ENCODE data around the gene CRISPLD2.
"Not testable (repeated sequence)": the region's sequence is repeated elsewhere in the genome, so short reads cannot be mapped to it uniquely, and the experiment has no call there.

The CRISPLD2 gene

DNA sequence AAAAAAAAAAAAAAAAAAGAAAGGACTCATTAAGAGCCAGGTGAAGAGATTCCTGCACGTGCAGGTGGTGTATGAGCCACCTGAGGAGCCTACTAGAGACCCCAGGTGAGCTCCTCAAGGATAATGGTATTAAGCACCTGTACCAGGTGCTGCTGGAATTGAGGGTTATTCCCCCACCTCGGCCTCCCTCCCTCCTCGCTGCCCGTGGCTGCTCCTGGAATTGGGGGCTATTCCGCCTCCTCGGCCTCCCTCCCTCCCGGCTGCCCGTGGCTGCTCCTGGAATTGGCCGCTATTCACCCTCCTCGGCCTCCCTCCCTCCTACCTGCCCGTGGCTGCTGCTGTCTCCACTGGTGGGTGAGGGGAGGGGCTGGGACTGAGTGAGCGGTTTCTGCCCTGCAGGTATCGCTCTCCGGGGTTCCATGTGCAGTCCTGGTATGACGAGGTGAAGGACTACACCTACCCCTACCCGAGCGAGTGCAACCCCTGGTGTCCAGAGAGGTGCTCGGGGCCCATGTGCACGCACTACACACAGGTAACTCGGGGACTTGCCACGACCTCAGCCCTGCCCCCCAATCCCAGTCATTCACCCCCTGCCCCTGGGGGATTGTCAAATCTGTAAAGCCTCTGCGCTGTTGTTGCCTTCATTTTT, 29.3 kb downstream of the CRISPLD2 start:
- H3K4me1 Mint-ChIP-seq = no peaks in the 10 kb centered on the region
- no peak overlapping the region for H3K4me3 Mint-ChIP-seq
- H3K27me3 Mint-ChIP-seq = peaks cover 8% of the 10 kb centered on the region
- no peaks in the 10 kb centered on the region for H3K9me3 Mint-ChIP-seq
- no peak overlapping the region for H3K27ac Mint-ChIP-seq
- no peaks in the 10 kb centered on the region for H3K36me3 Mint-ChIP-seq (ENCODE audit: low read depth)
- DNase-seq (no peak), ATAC-seq (no peak)

DNA sequence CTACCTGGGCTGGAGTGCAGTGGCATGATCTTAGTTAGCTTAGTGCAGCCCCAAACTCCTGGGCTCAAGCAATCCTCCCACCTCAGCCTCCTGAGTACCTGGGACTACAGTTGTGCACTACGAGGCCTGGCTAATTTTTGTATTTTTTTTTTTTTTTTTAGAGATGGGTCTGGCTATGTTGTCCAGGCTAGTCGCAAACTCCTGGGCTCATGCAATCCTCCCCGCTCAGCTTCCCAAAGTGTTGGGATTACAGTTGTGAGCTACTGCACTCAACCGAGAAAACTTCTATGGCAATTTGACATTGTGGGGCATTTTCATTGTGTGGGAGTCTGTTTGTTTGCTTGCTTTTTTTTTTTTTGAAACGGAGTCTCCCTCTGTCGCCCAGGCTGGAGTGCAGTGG, 30.0 kb downstream of the CRISPLD2 start:
- H3K9me3 Mint-ChIP-seq = no peaks in the 10 kb centered on the region
- no peak overlapping the region for H3K4me3 Mint-ChIP-seq
- peaks cover 8% of the 10 kb centered on the region for H3K27me3 Mint-ChIP-seq
- ATAC-seq (no peak), DNase-seq (no peak)
- no peak overlapping the region for H3K27ac Mint-ChIP-seq
- no peaks in the 10 kb centered on the region for H3K36me3 Mint-ChIP-seq (ENCODE audit: low read depth)
- H3K4me1 Mint-ChIP-seq = no peaks in the 10 kb centered on the region

DNA sequence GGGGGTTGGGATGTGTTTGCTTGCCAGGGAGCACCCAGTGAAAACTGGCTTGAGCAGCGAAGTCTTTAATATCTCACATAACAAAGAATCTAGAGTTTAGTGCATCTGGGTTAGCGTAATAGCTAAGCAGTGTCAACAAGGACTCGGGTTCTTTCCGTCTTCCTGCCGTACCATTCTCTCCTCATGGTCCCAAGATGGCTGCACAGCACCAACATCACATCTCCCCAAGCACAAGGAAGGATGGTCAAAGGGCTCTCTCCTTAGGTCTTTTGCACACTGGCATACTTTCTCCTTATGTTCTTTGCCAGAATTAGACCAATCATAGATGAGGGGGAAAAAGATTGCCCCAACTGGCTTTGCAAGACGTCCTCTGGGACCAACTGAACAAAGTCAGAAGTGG, 30.9 kb downstream of the CRISPLD2 start:
- no peak for ATAC-seq
- H3K36me3 Mint-ChIP-seq (ENCODE audit: low read depth) = no peaks in the 10 kb centered on the region
- no peak overlapping the region for H3K27ac Mint-ChIP-seq
- peaks cover 8% of the 10 kb centered on the region for H3K27me3 Mint-ChIP-seq
- DNase-seq = no peak
- H3K4me3 Mint-ChIP-seq = no peak overlapping the region
- H3K4me1 Mint-ChIP-seq = no peaks in the 10 kb centered on the region
- no peaks in the 10 kb centered on the region for H3K9me3 Mint-ChIP-seq

DNA sequence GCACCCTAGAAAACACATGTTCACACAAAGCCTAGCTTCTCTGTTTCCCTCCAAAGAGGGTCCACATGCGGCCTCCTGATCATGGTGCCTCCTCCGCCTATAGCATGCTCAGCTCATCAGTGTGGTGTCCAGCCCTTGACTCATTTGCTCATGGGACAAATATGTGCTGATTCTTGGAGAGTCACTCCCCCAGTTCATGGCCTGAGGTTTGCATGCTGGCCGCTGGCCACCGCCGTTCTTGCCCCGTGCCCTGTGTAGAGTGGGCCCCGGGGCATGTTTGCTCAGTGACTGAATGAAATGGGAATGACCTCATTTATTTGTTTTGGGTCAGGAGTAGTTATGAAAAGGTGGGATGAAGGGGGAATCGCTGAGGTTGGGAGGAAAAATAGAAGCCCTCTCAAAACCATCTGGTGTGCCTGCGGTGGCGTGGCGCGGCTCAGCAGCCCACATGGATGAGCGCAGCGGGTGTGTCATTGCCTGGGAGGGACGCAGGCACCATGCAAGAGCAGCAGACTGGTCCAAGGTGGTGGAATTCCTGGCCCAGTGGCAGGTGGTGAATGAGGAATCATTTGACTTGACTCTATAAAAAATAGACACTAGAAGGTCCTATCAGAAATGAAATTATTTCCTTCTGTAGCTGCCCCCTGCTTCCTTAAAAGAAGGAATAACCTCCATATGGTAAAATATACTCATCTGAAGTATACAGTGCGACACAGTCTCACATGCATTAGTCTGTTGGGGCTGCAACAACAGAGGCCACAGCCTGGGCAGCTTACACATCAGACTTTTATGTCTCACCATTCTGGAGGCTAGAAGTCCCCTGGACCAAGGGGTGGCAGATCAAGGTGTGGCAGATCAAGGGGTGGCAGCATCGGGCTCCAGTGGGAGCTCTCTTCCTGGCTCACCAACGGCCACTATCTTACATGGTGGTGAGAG, 31.7 kb downstream of the CRISPLD2 start:
- Mint-ChIP-seq H3K4me1 (no peaks in the 10 kb centered on the region), H3K27me3 (peaks cover 8% of the 10 kb centered on the region), H3K27ac (no peak overlapping the region), H3K9me3 (no peaks in the 10 kb centered on the region), H3K36me3 (ENCODE audit: low read depth) (no peaks in the 10 kb centered on the region), H3K4me3 (no peak overlapping the region)
- ATAC-seq (no peak), DNase-seq (no peak)

DNA sequence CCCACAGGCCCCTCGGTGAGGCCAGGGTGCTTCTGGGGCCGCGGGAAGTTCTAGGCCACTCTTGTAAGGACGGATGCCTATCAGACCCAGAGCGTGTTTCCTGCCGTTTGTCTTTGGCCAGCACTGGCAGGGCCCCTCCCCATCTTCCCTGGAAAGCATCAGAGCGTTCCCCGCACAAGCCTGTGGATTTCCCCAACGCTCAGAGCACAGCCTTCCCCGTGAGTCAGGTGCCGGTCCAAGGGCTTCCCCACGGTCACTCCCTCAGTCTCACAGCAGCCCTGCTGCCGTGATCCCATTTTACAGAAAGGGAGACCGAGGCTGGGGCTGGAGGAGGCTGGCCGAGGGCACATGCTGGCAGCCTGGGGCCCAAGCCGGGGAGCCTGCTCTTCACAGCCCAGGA, 33.7 kb downstream of the CRISPLD2 start:
- Mint-ChIP-seq H3K27me3 (peaks cover 4% of the 10 kb centered on the region), H3K9me3 (no peaks in the 10 kb centered on the region), H3K4me3 (no peak overlapping the region), H3K27ac (no peak overlapping the region), H3K36me3 (ENCODE audit: low read depth) (no peaks in the 10 kb centered on the region), H3K4me1 (no peaks in the 10 kb centered on the region)
- DNase-seq (no peak), ATAC-seq (peak; percentile 33)

DNA sequence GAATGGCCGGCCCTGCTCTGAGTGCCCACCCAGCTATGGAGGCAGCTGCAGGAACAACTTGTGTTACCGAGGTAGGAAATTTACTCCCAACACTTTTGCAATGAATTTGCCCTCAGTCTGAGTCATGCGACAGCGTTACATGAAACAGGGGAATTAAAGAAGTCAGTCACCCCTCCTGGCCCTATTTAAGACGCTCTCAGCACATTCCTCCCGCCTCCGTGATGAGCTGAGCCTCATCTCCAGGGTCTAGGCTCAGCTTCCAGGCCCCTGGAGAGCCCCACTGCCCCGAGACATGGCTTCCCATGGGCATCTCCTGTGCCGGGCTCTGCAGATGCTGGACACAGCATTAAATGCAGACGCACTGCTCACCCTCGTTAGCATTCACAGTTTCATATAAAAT, 35.0 kb downstream of the CRISPLD2 start:
- DNase-seq (no peak), ATAC-seq (no peak)
- Mint-ChIP-seq H3K36me3 (ENCODE audit: low read depth) (peaks cover 2% of the 10 kb centered on the region), H3K4me1 (no peaks in the 10 kb centered on the region), H3K27me3 (peaks cover 4% of the 10 kb centered on the region), H3K9me3 (peaks cover 3% of the 10 kb centered on the region), H3K4me3 (no peak overlapping the region), H3K27ac (no peak overlapping the region)

DNA sequence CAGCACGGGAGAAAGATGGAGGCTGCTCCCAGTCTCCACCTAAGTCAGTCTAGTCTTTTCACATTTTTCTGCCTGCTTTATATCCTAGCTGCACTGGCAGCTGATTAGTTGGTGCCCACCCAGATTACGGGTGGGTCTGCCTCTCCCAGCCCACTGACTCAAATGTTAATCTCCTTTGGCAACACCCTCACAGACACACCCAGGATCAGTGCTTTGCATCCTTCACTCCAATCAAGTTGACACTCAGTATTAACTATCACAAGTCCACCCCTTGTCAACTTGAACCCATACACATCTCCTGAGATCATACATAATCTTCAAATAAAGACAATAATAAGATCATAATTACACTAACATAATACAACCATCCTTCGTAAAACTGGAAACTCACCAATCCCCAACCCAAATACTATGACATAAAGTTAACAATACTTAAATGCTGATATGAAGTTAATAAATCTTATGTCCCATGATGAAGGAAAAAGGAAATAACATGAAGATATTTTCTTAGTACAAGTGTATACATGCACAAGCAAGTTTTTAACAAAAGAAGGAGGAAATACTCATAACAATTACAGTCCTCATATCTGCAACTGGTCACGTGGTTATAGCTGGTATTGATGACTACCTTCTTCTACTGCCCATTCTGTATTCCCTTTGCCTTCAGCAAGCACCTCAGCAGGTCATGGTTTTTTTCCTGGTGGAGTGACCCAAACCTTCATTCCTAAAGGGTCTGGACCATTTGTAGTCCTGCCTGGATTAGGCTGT, 35.8 kb downstream of the CRISPLD2 start:
- ATAC-seq; H3K4me3 Mint-ChIP-seq; H3K36me3 Mint-ChIP-seq (ENCODE audit: low read depth); H3K4me1 Mint-ChIP-seq; H3K27ac Mint-ChIP-seq; H3K27me3 Mint-ChIP-seq; DNase-seq: not testable (repeated sequence)
- peaks cover 12% of the 10 kb centered on the region for H3K9me3 Mint-ChIP-seq

DNA sequence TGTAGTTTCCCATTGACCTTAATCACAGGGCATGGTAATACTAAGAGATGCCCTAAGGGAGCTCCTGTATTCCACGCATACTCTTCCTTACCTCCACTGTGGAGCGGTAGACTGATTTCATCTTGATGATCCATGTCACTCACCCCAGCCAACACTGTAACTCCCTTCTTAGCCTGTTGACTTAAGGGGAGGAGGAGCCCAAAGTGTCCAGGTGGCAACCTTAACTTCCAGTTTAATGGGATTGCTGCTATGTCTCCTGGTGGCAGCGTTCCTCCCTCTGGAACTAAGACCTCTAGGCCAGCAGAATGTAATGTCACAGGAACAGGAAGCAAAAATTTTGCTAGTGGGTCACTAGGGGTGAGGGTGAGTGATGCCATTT, 36.4 kb downstream of the CRISPLD2 start:
- not testable (repeated sequence) for H3K36me3 Mint-ChIP-seq (ENCODE audit: low read depth); ATAC-seq

DNA sequence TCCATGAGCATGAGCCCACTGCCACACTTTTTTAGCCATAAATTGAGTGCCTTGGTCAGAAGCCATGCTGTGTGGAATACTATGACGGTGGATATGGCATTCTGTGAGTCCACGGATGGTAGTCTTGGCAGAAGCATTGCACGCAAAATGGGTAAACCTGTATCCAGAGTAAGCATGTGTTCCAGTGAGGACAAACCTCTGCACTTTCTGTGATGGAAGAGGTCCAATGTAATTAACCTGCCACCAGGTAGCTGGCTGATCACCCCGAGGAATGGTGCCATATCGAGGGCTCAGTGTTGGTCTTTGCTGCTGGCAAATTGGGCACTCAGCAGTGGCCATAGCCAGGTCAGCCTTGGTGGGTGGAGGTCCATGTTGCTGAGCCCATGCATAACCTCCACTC, 37.0 kb downstream of the CRISPLD2 start:
- H3K4me1 Mint-ChIP-seq; DNase-seq; H3K27me3 Mint-ChIP-seq; H3K4me3 Mint-ChIP-seq; ATAC-seq; H3K27ac Mint-ChIP-seq; H3K36me3 Mint-ChIP-seq (ENCODE audit: low read depth): not testable (repeated sequence)
- H3K9me3 Mint-ChIP-seq = peaks cover 14% of the 10 kb centered on the region

More for the DNA sequence above, 36.4 kb downstream of the CRISPLD2 start:
- H3K27ac Mint-ChIP-seq, H3K4me3 Mint-ChIP-seq, H3K4me1 Mint-ChIP-seq, DNase-seq, H3K27me3 Mint-ChIP-seq: not testable (repeated sequence)
- H3K9me3 Mint-ChIP-seq = peaks cover 14% of the 10 kb centered on the region

DNA sequence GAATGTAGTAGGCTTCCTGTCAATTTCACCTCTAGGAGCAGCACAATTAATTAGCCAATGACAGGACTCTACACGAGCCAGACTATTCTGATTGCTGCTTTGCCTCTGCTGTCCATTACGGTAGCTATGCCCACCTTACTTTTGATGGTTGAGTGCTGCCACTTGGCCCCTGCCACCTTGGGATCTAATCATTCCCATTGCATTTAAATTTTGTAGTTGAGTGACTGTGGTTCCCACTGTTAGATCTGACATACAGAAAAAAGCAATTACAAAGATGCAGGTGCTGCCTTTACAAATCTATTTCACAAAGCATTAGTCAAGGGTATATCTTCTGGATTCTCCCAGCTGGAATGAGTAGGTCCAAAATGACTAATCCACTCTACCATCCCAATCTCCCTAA, 39.9 kb downstream of the CRISPLD2 start:
- DNase-seq (no peak), ATAC-seq (no peak)
- Mint-ChIP-seq H3K4me3 (no peak overlapping the region), H3K4me1 (no peaks in the 10 kb centered on the region), H3K9me3 (peaks cover 14% of the 10 kb centered on the region), H3K27ac (no peak overlapping the region), H3K27me3 (no peaks in the 10 kb centered on the region), H3K36me3 (ENCODE audit: low read depth) (peaks cover 3% of the 10 kb centered on the region)

DNA sequence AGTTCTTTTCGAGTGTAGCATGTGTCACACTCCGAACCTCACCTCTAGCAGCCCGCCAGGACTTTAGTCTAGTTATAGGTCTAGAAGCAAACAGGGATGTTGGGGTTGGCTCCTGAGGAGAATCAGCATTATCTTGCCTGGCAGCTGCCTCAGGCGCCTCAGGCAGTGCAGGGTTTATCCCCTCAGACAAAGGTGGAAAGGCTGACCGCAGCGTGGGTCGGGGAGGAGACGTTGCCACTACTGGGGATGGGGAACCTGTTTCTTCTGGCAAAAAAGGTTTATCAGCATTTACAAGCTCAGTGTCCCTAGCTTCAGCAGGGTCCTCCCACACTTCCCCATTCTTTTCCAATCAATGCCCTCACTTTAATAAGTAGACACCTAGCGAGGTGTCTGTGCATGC, 40.6 kb downstream of the CRISPLD2 start:
- Mint-ChIP-seq H3K27ac (no peak overlapping the region), H3K27me3 (no peaks in the 10 kb centered on the region), H3K4me3 (no peak overlapping the region), H3K4me1 (no peaks in the 10 kb centered on the region), H3K36me3 (ENCODE audit: low read depth) (peaks cover 3% of the 10 kb centered on the region), H3K9me3 (peaks cover 14% of the 10 kb centered on the region)
- ATAC-seq = no peak
- no peak for DNase-seq

DNA sequence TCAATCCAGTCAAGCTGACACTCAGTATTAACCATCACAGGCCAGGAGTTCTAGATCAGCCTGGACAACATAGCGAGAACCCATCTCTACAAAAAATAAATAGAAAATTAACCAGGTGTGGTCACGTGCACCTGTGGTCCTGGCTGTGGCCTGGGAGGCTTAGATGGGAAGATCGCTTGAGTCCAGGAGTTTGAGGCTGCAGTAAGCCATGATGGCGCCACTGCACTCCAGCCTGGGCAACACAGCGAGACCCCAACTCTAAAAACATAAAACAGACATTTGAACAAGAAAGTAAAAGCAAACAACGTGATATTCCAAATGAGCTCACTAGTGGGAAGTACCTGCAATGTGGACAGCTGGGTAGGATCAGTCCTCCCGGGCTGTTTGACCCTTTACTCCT, 41.9 kb downstream of the CRISPLD2 start:
- Mint-ChIP-seq H3K27me3 (no peaks in the 10 kb centered on the region), H3K9me3 (peaks cover 14% of the 10 kb centered on the region), H3K4me3 (no peak overlapping the region), H3K27ac (no peak overlapping the region), H3K4me1 (no peaks in the 10 kb centered on the region), H3K36me3 (ENCODE audit: low read depth) (peaks cover 3% of the 10 kb centered on the region)
- ATAC-seq (no peak), DNase-seq (no peak)

DNA sequence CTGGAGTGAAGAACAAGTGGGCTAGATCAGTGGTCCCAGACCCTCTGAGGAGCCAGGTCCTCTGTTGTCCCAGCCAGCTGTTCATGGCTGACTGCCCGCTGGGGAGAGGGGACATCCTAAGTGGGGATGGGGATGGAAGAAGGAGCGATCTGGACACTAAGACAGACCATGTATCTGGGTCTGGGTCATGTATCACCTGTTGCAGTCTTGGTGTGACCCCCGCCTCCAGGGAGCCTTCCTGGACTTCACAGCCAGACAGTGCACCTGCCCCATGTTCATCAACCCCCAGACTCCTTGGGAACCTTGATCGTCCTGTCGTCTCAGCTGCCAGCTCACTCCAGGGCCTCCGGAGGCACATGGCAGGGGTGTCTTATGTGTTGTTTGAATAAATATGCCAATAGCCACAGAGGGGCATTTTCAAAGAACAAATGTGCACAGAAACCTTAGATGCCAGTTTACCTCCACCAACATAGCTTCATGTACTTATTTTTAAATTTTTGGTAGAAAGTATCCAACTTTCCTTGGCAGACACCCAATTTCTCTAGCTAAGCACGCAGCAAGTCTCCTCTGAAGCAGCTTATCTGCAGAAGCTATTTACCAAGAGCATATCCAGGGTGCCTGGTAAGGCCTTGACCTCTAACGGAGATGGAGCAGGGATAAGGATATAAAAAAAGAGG, 43.2 kb downstream of the CRISPLD2 start:
- H3K36me3 Mint-ChIP-seq (ENCODE audit: low read depth) = peaks cover 3% of the 10 kb centered on the region
- ATAC-seq (no peak), DNase-seq (no peak)
- no peak overlapping the region for H3K4me3 Mint-ChIP-seq
- no peaks in the 10 kb centered on the region for H3K27me3 Mint-ChIP-seq
- peaks cover 14% of the 10 kb centered on the region for H3K9me3 Mint-ChIP-seq
- H3K4me1 Mint-ChIP-seq = no peaks in the 10 kb centered on the region
- H3K27ac Mint-ChIP-seq = no peak overlapping the region

DNA sequence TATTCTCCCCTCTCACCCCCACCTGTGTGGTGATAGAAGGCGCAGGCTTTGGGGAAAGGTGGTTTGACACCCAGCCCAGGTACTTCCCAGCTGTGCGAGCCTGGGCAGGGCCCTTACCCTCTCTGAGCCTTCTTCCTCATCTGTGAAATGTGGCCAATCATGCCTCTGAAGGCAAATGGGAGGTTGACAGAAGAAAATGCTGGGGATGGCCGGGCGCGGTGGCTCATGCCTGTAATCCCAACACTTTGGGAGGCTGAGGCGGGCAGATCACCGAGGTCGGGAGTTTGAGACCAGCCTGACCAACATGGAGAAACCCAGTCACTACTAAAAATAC, 43.7 kb downstream of the CRISPLD2 start:
- Mint-ChIP-seq H3K27me3 (no peaks in the 10 kb centered on the region), H3K9me3 (peaks cover 14% of the 10 kb centered on the region), H3K4me3 (no peak overlapping the region), H3K4me1 (no peaks in the 10 kb centered on the region), H3K27ac (no peak overlapping the region), H3K36me3 (ENCODE audit: low read depth) (peaks cover 3% of the 10 kb centered on the region)
- DNase-seq (no peak), ATAC-seq (no peak)

Measured in activated naive CD8-positive, alpha-beta T cell treated with anti-CD3 and anti-CD28 coated beads, Interleukin-2, amount 50 U/mL, for 24 hours (primary cell).